PC-9 (cell line): Measurements from ENCODE around the gene UBXN2A. TPM values are rescaled to one million over a fixed set of nuclear protein-coding genes. Genes with fewer than 3 reads are reported as not detected.

Experiments
- BruUV-seq: library from RNA; stranded (reverse); fragments of 400-500 nt; replicated peaks from 2 replicates; lab custom pipeline; 2021; lab: Mats Ljungman, UMichigan
- CTCF ChIA-PET: fragments of 300-600 bp; sonication (Branson Sonifier 250); formaldehyde crosslinking; loops from one replicate; lab custom pipeline; 2022; ENCODE audit warnings: antibody characterized with exemption; lab: Charles Lee
- POLR2A ChIA-PET: fragments of 300-600 bp; sonication (Branson Sonifier 250); formaldehyde crosslinking; loops from one replicate; lab custom pipeline; 2022; ENCODE audit warnings: antibody characterized with exemption; ENCODE audit not compliant: unreplicated experiment; lab: Charles Lee
- DNase-seq, 2 experiments: peaks; one replicate each; pipeline versions ENCODE4 v3.0.0 to v3.0.0-alpha.2; 2015 to 2022; ENCODE audit warnings: mixed read lengths in 1 of 2
- H2AFZ ChIP-seq: fragments of 200-600 bp; sonication (generic); 2 replicates; pipeline ENCODE4 v1.8.1; 2017; ENCODE audit warnings: antibody characterized with exemption
- H3F3A ChIP-seq: fragments of 200-600 bp; sonication (generic); 2 replicates; pipeline ENCODE4 v1.8.1; 2017; ENCODE audit warnings: antibody characterized with exemption, mild to moderate bottlenecking, low read depth; ENCODE audit not compliant: insufficient read depth
- H3K27ac ChIP-seq: fragments of 200-600 bp; sonication (generic); 2 replicates; pipeline ENCODE4 v1.6.1; 2016; ENCODE audit warnings: mixed run types
- H3K27me3 ChIP-seq: fragments of 200-600 bp; sonication (generic); 2 replicates; pipeline ENCODE4 v1.6.1; 2016; ENCODE audit warnings: low read depth, mixed run types; ENCODE audit not compliant: insufficient read depth
- H3K36me3 ChIP-seq: fragments of 200-600 bp; sonication (generic); 2 replicates; pipeline ENCODE4 v1.6.1; 2016; ENCODE audit warnings: low read depth, mixed run types
- H3K4me1 ChIP-seq: fragments of 200-600 bp; sonication (generic); replicated peaks from 2 replicates; pipeline ENCODE4 v1.6.1; 2016; ENCODE audit warnings: mixed run types; ENCODE audit not compliant: insufficient read depth
- H3K4me2 ChIP-seq: fragments of 200-600 bp; sonication (generic); 2 replicates; pipeline ENCODE4 v1.6.1; 2017; ENCODE audit warnings: mixed run types
- H3K4me3 ChIP-seq: fragments of 200-600 bp; sonication (generic); 2 replicates; pipeline ENCODE4 v1.6.1; 2016; ENCODE audit warnings: mixed run types
- H3K79me2 ChIP-seq: fragments of 200-600 bp; sonication (generic); 2 replicates; pipeline ENCODE4 v1.6.1; 2017; ENCODE audit warnings: low read depth, mixed run types
- H3K9me2 ChIP-seq: fragments of 200-600 bp; sonication (generic); 2 replicates; pipeline ENCODE4 v1.8.1; 2017; ENCODE audit warnings: mild to moderate bottlenecking; ENCODE audit not compliant: insufficient read depth
- H3K9me3 ChIP-seq: fragments of 200-600 bp; sonication (generic); 2 replicates; pipeline ENCODE4 v1.8.1; 2016; ENCODE audit warnings: low read depth; ENCODE audit not compliant: insufficient read depth
- H4K20me1 ChIP-seq: fragments of 200-600 bp; sonication (generic); 2 replicates; pipeline ENCODE4 v1.8.1; 2017; ENCODE audit not compliant: insufficient read depth
- CTCF ChIP-seq: fragments of 200-600 bp; sonication (generic); conservative IDR thresholded peaks from 2 replicates; pipeline ENCODE4 v1.6.1; 2017; ENCODE audit warnings: mixed run types, antibody characterized with exemption, mild to moderate bottlenecking, moderate library complexity
- EZH2 ChIP-seq: fragments of 200-600 bp; sonication (generic); IDR thresholded peaks from 2 replicates; pipeline ENCODE4 v1.8.0; 2017; ENCODE audit warnings: antibody characterized with exemption, low read depth
- intact Hi-C: fragments of 100-400 bp; cut with micrococcal nuclease; formaldehyde crosslinking; loops from one replicate; pipeline ENCODE4 v1.10.0; 2022; ENCODE audit not compliant: unreplicated experiment
- total RNA-seq: library from RNA; stranded (reverse); gene quantifications from 2 replicates; pipeline ENCODE4 v1.2.3, GENCODE V29; 2021

Gene UBXN2A
- total RNA-seq, 1 experiment from 2014 or later: 16.9 TPM

- Histone ChIP-seq H3K9me3 (no peaks in the 10 kb centered on the region), H3K79me2 (peaks cover 68% of the 10 kb centered on the region), H3K36me3 (no peaks in the 10 kb centered on the region), H3K27me3 (no peaks in the 10 kb centered on the region), H3K27ac (peak overlapping the region; percentile 60), H3F3A (peaks cover 13% of the 10 kb centered on the region; the same call in 1 of the 2 replicates), H2AFZ (peak overlapping the region; percentile 99), H3K4me1 (peaks cover 37% of the 10 kb centered on the region), H3K4me3 (peak overlapping the region; percentile 99), H3K4me2 (peak overlapping the region; percentile 83), H4K20me1 (no peaks in the 10 kb centered on the region), H3K9me2 (no peaks in the 10 kb centered on the region)
- TF ChIP-seq CTCF (no peak), EZH2 (no peak)
- CTCF ChIA-PET: interaction anchor here (0.5 to 2.3 kb wide), 8 partner anchors 13 to 158 kb away, joined by 3 to 9 read pairs (median 4); partner anchors contain the start of genes SF3B6 and TP53I3
- peak; percentile 34 to 37 for DNase-seq
- POLR2A ChIA-PET: interaction anchor here (0.5 to 1.3 kb wide), 2 partner anchors 150 to 158 kb away, joined by 3 to 9 read pairs; no protein-coding TSS in a partner anchor
- no TSS peak for BruUV-seq
- intact Hi-C loops: loop anchor here (2.0 kb wide), 2 partner anchors 102 to 150 kb away; partner anchors contain the start of gene SF3B6
Measured at GRCh38 chr2:23926290-23926749, 13.9 kb upstream of the UBXN2A start.

- Histone ChIP-seq H3K27ac (peak within 1 kb of the TSS; percentile 76), H3K27me3 (no peaks in the 10 kb centered on the region), H3K9me2 (no peaks in the 10 kb centered on the region), H4K20me1 (no peaks in the 10 kb centered on the region), H3F3A (peaks cover 13% of the 10 kb centered on the region; the same call in 1 of the 2 replicates), H3K4me2 (peak within 1 kb of the TSS; percentile 88), H3K9me3 (no peaks in the 10 kb centered on the region), H3K36me3 (no peaks in the 10 kb centered on the region), H3K4me3 (peak within 1 kb of the TSS; percentile 99), H2AFZ (peak within 1 kb of the TSS; percentile 99), H3K4me1 (peaks cover 30% of the 10 kb centered on the region), H3K79me2 (peaks cover 61% of the 10 kb centered on the region)
- no TSS peak for BruUV-seq
- TF ChIP-seq CTCF: peak; percentile 79
- TF ChIP-seq EZH2: no peak
- CTCF ChIA-PET: interaction anchor here (0.6 to 2.3 kb wide), 11 partner anchors 12 to 385 kb away, joined by 3 to 14 read pairs (median 6); partner anchors contain the start of genes SF3B6 and TP53I3
- intact Hi-C loops: loop anchor here (1.0 to 2.0 kb wide), 4 partner anchors 13 to 157 kb away; partner anchors contain the start of genes SF3B6, TP53I3 and UBXN2A
- POLR2A ChIA-PET: interaction anchor here (0.5 to 1.3 kb wide), 9 partner anchors 14 to 157 kb away, joined by 3 to 15 read pairs (median 6); no protein-coding TSS in a partner anchor
- DNase-seq: peak; percentile 86 to 96
Measured at GRCh38 chr2:23926750-23927571, 13.3 kb upstream of the UBXN2A start, which contains the start of gene ATAD2B. TSS of gene ATAD2B (minus strand) at chr2:23927123. CDS start at chr2:23926770, 353 bp downstream.

- Histone ChIP-seq H3K79me2 (no peaks in the 10 kb centered on the region), H3K9me3 (no peaks in the 10 kb centered on the region), H3K27ac (no peak overlapping the region), H3K36me3 (no peaks in the 10 kb centered on the region), H3K9me2 (no peaks in the 10 kb centered on the region), H3K4me1 (no peaks in the 10 kb centered on the region), H3K4me3 (no peak overlapping the region), H4K20me1 (no peaks in the 10 kb centered on the region), H2AFZ (no peak overlapping the region), H3K27me3 (no peaks in the 10 kb centered on the region), H3F3A (no peaks in the 10 kb centered on the region), H3K4me2 (no peak overlapping the region)
- POLR2A ChIA-PET: no interaction called here
- intact Hi-C loops: no loop called here
- DNase-seq: no peak
- TF ChIP-seq EZH2: no peak
- no peak for TF ChIP-seq CTCF
- BruUV-seq: no TSS peak
- CTCF ChIA-PET: no interaction called here
Measured at GRCh38 chr2:23934259-23934658, 6.0 kb upstream of the UBXN2A start.
